Parathyroid adenoma (tissue), 2 donors: ENCODE results near the gene ADGRL3.

Experiments
- H2AFZ ChIP-seq: fragments of 300-600 bp; sonication (generic); one replicate; pipeline ENCODE4 v1.7.0; 2017; ENCODE audit warnings: antibody characterized with exemption, mild to moderate bottlenecking
- H3K27ac ChIP-seq: fragments of 300-600 bp; sonication (generic); one replicate; pipeline ENCODE4 v1.7.0; 2017
- H3K27me3 ChIP-seq: fragments of 300-600 bp; sonication (generic); one replicate; pipeline ENCODE4 v1.7.0; 2017; ENCODE audit warnings: low read length; ENCODE audit not compliant: control insufficient read depth, insufficient read depth
- H3K36me3 ChIP-seq: fragments of 300-600 bp; sonication (generic); one replicate; pipeline ENCODE4 v1.7.0; 2017; ENCODE audit warnings: low read length; ENCODE audit not compliant: control insufficient read depth, insufficient read depth
- H3K4me1 ChIP-seq: fragments of 300-600 bp; sonication (generic); one replicate; pipeline ENCODE4 v1.7.0; 2017; ENCODE audit warnings: control low read depth
- H3K4me2 ChIP-seq: fragments of 300-600 bp; sonication (generic); one replicate; pipeline ENCODE4 v1.7.0; 2017; ENCODE audit warnings: low read length
- H3K4me3 ChIP-seq: fragments of 300-600 bp; sonication (generic); one replicate; pipeline ENCODE4 v1.7.0; 2017; ENCODE audit warnings: low read depth, low read length
- H3K79me2 ChIP-seq: fragments of 300-600 bp; sonication (generic); one replicate; pipeline ENCODE4 v1.7.0; 2017; ENCODE audit warnings: control low read depth
- H3K9ac ChIP-seq: fragments of 300-600 bp; sonication (generic); one replicate; pipeline ENCODE4 v1.7.0; 2017; ENCODE audit warnings: mild to moderate bottlenecking
- H3K9me3 ChIP-seq: fragments of 300-600 bp; sonication (generic); one replicate; pipeline ENCODE4 v1.7.0; 2017; ENCODE audit warnings: low read length; ENCODE audit not compliant: control insufficient read depth
- CTCF ChIP-seq: fragments of 300-600 bp; sonication (generic); IDR thresholded peaks from one replicate; pipeline ENCODE4 v1.7.0; 2017; ENCODE audit warnings: antibody characterized with exemption, mild to moderate bottlenecking
- donor health status: primary hyperparathyroidism.

The ADGRL3 gene

GRCh38 chr4:61428950-61429349, 228.8 kb downstream of the ADGRL3 start:
- Histone ChIP-seq H3K27ac (no peak overlapping the region), H3K4me1 (no peaks in the 10 kb centered on the region), H3K4me2 (no peak overlapping the region), H2AFZ (no peak overlapping the region), H3K27me3 (no peaks in the 10 kb centered on the region), H3K36me3 (no peaks in the 10 kb centered on the region), H3K4me3 (no peak overlapping the region), H3K9me3 (no peaks in the 10 kb centered on the region), H3K9ac (no peak overlapping the region), H3K79me2 (no peaks in the 10 kb centered on the region)
- no peak for TF ChIP-seq CTCF

- no peaks in the 10 kb centered on the region for H3K4me1 ChIP-seq
- no peak for TF ChIP-seq CTCF
- no peaks in the 10 kb centered on the region for H3K36me3 ChIP-seq
- H3K4me3 ChIP-seq = no peak overlapping the region
- H3K79me2 ChIP-seq = no peaks in the 10 kb centered on the region
- no peak overlapping the region for H3K9ac ChIP-seq
- H2AFZ ChIP-seq = no peak overlapping the region
- H3K27me3 ChIP-seq = no peaks in the 10 kb centered on the region
- H3K9me3 ChIP-seq = no peaks in the 10 kb centered on the region
- H3K4me2 ChIP-seq = no peak overlapping the region
- H3K27ac ChIP-seq = no peak overlapping the region
Observed at GRCh38 chr4:61431131-61431530, 231.0 kb downstream of the ADGRL3 start.

GRCh38 chr4:61437923-61438322, 237.8 kb downstream of the ADGRL3 start:
- H3K79me2 ChIP-seq = no peaks in the 10 kb centered on the region
- H3K4me2 ChIP-seq = no peak overlapping the region
- no peak for TF ChIP-seq CTCF
- no peak overlapping the region for H3K27ac ChIP-seq
- no peak overlapping the region for H3K9ac ChIP-seq
- no peaks in the 10 kb centered on the region for H3K4me1 ChIP-seq
- no peak overlapping the region for H3K4me3 ChIP-seq
- no peak overlapping the region for H2AFZ ChIP-seq
- no peaks in the 10 kb centered on the region for H3K9me3 ChIP-seq
- no peaks in the 10 kb centered on the region for H3K36me3 ChIP-seq
- H3K27me3 ChIP-seq = no peaks in the 10 kb centered on the region

GRCh38 chr4:61440321-61440720, 240.2 kb downstream of the ADGRL3 start:
- Histone ChIP-seq H3K79me2 (no peaks in the 10 kb centered on the region), H3K27ac (no peak overlapping the region), H3K36me3 (no peaks in the 10 kb centered on the region), H3K9ac (no peak overlapping the region), H2AFZ (no peak overlapping the region), H3K4me1 (no peaks in the 10 kb centered on the region), H3K4me3 (no peak overlapping the region), H3K9me3 (no peaks in the 10 kb centered on the region), H3K4me2 (no peak overlapping the region), H3K27me3 (no peaks in the 10 kb centered on the region)
- TF ChIP-seq CTCF = no peak

- Histone ChIP-seq H3K36me3 (no peaks in the 10 kb centered on the region), H3K4me1 (no peaks in the 10 kb centered on the region), H3K4me3 (no peak overlapping the region), H3K27ac (no peak overlapping the region), H3K4me2 (no peak overlapping the region), H3K9ac (no peak overlapping the region), H2AFZ (no peak overlapping the region), H3K27me3 (no peaks in the 10 kb centered on the region), H3K9me3 (no peaks in the 10 kb centered on the region), H3K79me2 (no peaks in the 10 kb centered on the region)
- TF ChIP-seq CTCF = no peak
Observed at GRCh38 chr4:61442936-61443335, 242.8 kb downstream of the ADGRL3 start.
